Endothelial cell of umbilical vein (primary cell): Measurements from ENCODE around the gene DGKG.

Source experiments
- CTCF ChIP-seq, 2 donors: IDR thresholded peaks; 1 replicate in 1 of 2; 2 replicates in 1 of 2; pipeline ENCODE4 v1.5.1; 2011; ENCODE audit warnings: low read length in 2 of 2, mild to moderate bottlenecking in 2 of 2, moderate library complexity in 2 of 2, control low read depth in 1 of 2, inconsistent platforms in 1 of 2, low read depth in 1 of 2; ENCODE audit not compliant: insufficient read depth in 1 of 2; ENCODE audit errors: extremely low read depth in 1 of 2
- EZH2 ChIP-seq: IDR thresholded peaks from 2 replicates; pipeline ENCODE4 v1.6.1; 2012; ENCODE audit warnings: borderline replicate concordance, low read depth, mild to moderate bottlenecking, moderate library complexity, low read length, inconsistent platforms; ENCODE audit not compliant: severe bottlenecking
- FOS ChIP-seq: IDR thresholded peaks from 2 replicates; pipeline ENCODE4 v1.6.1; 2011; ENCODE audit warnings: mild to moderate bottlenecking, low read length, moderate library complexity, borderline replicate concordance; ENCODE audit not compliant: insufficient read depth
- GATA2 ChIP-seq: IDR thresholded peaks from 2 replicates; pipeline ENCODE4 v1.7.0; 2011; ENCODE audit warnings: low read depth, mild to moderate bottlenecking, moderate library complexity, mixed read lengths, low read length; ENCODE audit not compliant: insufficient read length, insufficient read depth
- JUN ChIP-seq: IDR thresholded peaks from 2 replicates; pipeline ENCODE4 v1.6.1; 2011; ENCODE audit warnings: borderline replicate concordance, low read depth; ENCODE audit not compliant: insufficient read length, insufficient read depth
- MAX ChIP-seq: IDR thresholded peaks from 2 replicates; pipeline ENCODE4 v1.6.1; 2011; ENCODE audit not compliant: insufficient read depth, insufficient read length
- MYC ChIP-seq: IDR thresholded peaks from one replicate; pipeline ENCODE4 v1.6.1; 2011; ENCODE audit warnings: mild to moderate bottlenecking, low read depth, low read length
- POLR2A ChIP-seq: IDR thresholded peaks from 2 replicates; pipeline ENCODE4 v1.6.1; 2012; ENCODE audit warnings: low read depth, mild to moderate bottlenecking, control low read depth, low read length
- POLR2AphosphoS5 ChIP-seq: IDR thresholded peaks from 2 replicates; pipeline ENCODE4 v1.6.1; 2012; ENCODE audit warnings: low read depth, mild to moderate bottlenecking, control low read depth, low read length, moderate library complexity; ENCODE audit not compliant: insufficient read depth

- TF ChIP-seq EZH2 (no peak), CTCF (IDR thresholded peaks at IDR 0.05; ENCODE audit: extremely low read depth in 1 of 2, insufficient read depth in 1 of 2, low read depth in 1 of 2, low read length in 2 of 2) (no peak), POLR2A (no peak), JUN (no peak), MAX (no peak), MYC (no peak), POLR2AphosphoS5 (no peak), FOS (no peak), GATA2 (no peak)
These were observed 44.9 kb upstream of the DGKG start for GRCh38 chr3:186406669-186407635.
